NB4 (cell line): ENCODE data around the gene TMC3.

Experiments
- CTCF ChIP-seq: IDR thresholded peaks from one replicate; pipeline ENCODE4 v1.5.1; 2012; ENCODE audit warnings: low read depth, low read length
- POLR2A ChIP-seq: IDR thresholded peaks from 2 replicates; pipeline ENCODE4 v1.6.1; 2011; ENCODE audit warnings: mild to moderate bottlenecking; ENCODE audit not compliant: insufficient read length; ENCODE audit errors: extremely low read depth
- TF ChIP-seq, protein P1 (sequence below): IDR thresholded peaks from 2 replicates; pipeline ENCODE4 v1.6.1; 2011; ENCODE audit warnings: low read depth, low read length

GRCh38 chr15:81281766-81282605 is 92.0 kb downstream of the TMC3 start:
- TF ChIP-seq CTCF (no peak), POLR2A (no peak)
- TF ChIP-seq, protein P1, sequence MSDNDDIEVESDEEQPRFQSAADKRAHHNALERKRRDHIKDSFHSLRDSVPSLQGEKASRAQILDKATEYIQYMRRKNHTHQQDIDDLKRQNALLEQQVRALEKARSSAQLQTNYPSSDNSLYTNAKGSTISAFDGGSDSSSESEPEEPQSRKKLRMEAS: no peak
